GM13976 (cell line): Measurements from ENCODE around the gene LRRC72.
"Not testable (repeated sequence)": the region's sequence is repeated elsewhere in the genome, so short reads cannot be mapped to it uniquely, and the experiment has no call there.

Source experiments
- DNase-seq: peaks from one replicate; pipeline ENCODE4 v3.0.0; 2012; ENCODE audit warnings: low spot score
- CTCF ChIP-seq: IDR thresholded peaks from 2 replicates; pipeline ENCODE4 v1.5.1; 2012; ENCODE audit warnings: borderline replicate concordance, mild to moderate bottlenecking; ENCODE audit not compliant: insufficient read depth; ENCODE audit errors: extremely low read depth, missing control alignments, control extremely low read depth
- in situ Hi-C: fragments of 300-500 bp; cut with MboI; formaldehyde crosslinking; loops from one replicate; pipeline ENCODE4 v1.12.0; 2022; ENCODE audit warnings: low sequenced_read_pairs, mixed read lengths, inconsistent platforms; ENCODE audit not compliant: unreplicated experiment

Gene LRRC72

GRCh38 chr7:16493266-16493665, 33.4 kb upstream of the LRRC72 start:
- DNase-seq, result no peak
- in situ Hi-C loops, result no loop called here
- no peak for TF ChIP-seq CTCF

GRCh38 chr7:16494551-16494950, 32.1 kb upstream of the LRRC72 start:
- no peak for TF ChIP-seq CTCF
- DNase-seq, result no peak
- in situ Hi-C loops, result no loop called here

GRCh38 chr7:16494955-16495719, 31.5 kb upstream of the LRRC72 start:
- in situ Hi-C loops, result no loop called here
- no peak for TF ChIP-seq CTCF
- no peak for DNase-seq

GRCh38 chr7:16498122-16498521, 28.5 kb upstream of the LRRC72 start:
- in situ Hi-C loops, result no loop called here
- TF ChIP-seq CTCF, result no peak
- no peak for DNase-seq

- TF ChIP-seq CTCF, result no peak
- no peak for DNase-seq
- in situ Hi-C loops, result no loop called here
Observed at GRCh38 chr7:16502303-16502702, 24.3 kb upstream of the LRRC72 start.

GRCh38 chr7:16504019-16504418, 22.6 kb upstream of the LRRC72 start:
- in situ Hi-C loops, result no loop called here
- DNase-seq, result no peak
- no peak for TF ChIP-seq CTCF

- in situ Hi-C loops, DNase-seq: not testable (repeated sequence)
Observed at GRCh38 chr7:16506422-16506821, 20.2 kb upstream of the LRRC72 start.
